Liver (tissue), 3 donors: Measurements from ENCODE around the gene GRIA3.

ENCODE experiments used
- CTCF ChIP-seq: fragments of 150-350 bp; IDR thresholded peaks from 2 replicates; pipeline ENCODE4 v1.5.1; 2017; ENCODE audit warnings: improper control_type of control experiment, low read depth, low read length; ENCODE audit not compliant: missing input control
- GABPA ChIP-seq, 2 donors: IDR thresholded peaks in 1 of 2; conservative IDR thresholded peaks in 1 of 2; 2 replicates each; pipeline ENCODE4 v1.6.1; 2016; ENCODE audit warnings: antibody characterized with exemption in 2 of 2, mild to moderate bottlenecking in 1 of 2, moderate library complexity in 1 of 2
- RXRA ChIP-seq, 2 donors: IDR thresholded peaks; 2 replicates each; pipeline ENCODE4 v1.6.1; 2017 to 2018; ENCODE audit warnings: antibody characterized with exemption in 2 of 2, mild to moderate bottlenecking in 1 of 2
- YY1 ChIP-seq: IDR thresholded peaks from 2 replicates; pipeline ENCODE4 v1.6.1; 2016; ENCODE audit warnings: antibody characterized with exemption, mild to moderate bottlenecking
- donor health status: healthy.
- donor health status: healthy.

- TF ChIP-seq GABPA (IDR thresholded peaks at IDR 0.05 in 1 of 2, conservative IDR thresholded peaks at IDR 0.05 in 1 of 2) = no peak
- TF ChIP-seq RXRA (IDR thresholded peaks at IDR 0.05) = no peak
- no peak for TF ChIP-seq CTCF
- no peak for TF ChIP-seq YY1
Measured at GRCh38 chrX:123181233-123181914, 2.7 kb upstream of the GRIA3 start.
